SK-N-SH (cell line): ENCODE measurements around the gene MTTP.

Experiments
- CTCF ChIP-seq: fragments of 200-600 bp; sonication (generic); IDR thresholded peaks from 2 replicates; pipeline ENCODE4 v1.6.1; 2017; ENCODE audit warnings: antibody characterized with exemption, mild to moderate bottlenecking, moderate library complexity
- ELF1 ChIP-seq: IDR thresholded peaks from 2 replicates; pipeline ENCODE4 v1.4.0; 2012
- EP300 ChIP-seq, 2 experiments: IDR thresholded peaks; 2 replicates each; pipeline versions ENCODE4 v1.4.0 to v1.6.1; 2012; ENCODE audit warnings: borderline replicate concordance in 1 of 2, low read depth in 1 of 2, low read length in 1 of 2
- FOSL2 ChIP-seq: IDR thresholded peaks from 2 replicates; pipeline ENCODE4 v1.4.0; 2012; ENCODE audit warnings: low read depth, mild to moderate bottlenecking, moderate library complexity, borderline replicate concordance
- GABPA ChIP-seq: IDR thresholded peaks from 2 replicates; pipeline ENCODE4 v1.4.0; 2012; ENCODE audit warnings: low read depth, mild to moderate bottlenecking
- MAX ChIP-seq: IDR thresholded peaks from 2 replicates; pipeline ENCODE4 v1.4.0; 2012; ENCODE audit warnings: low read depth
- POLR2AphosphoS5 ChIP-seq: IDR thresholded peaks from 2 replicates; pipeline ENCODE4 v1.6.1; 2012; ENCODE audit warnings: low read depth, low read length
- SMC3 ChIP-seq: IDR thresholded peaks from 2 replicates; pipeline ENCODE4 v1.6.1; 2012; ENCODE audit warnings: low read depth, low read length, improper control_type of control experiment
- TF ChIP-seq, protein P1 (sequence below): IDR thresholded peaks from 2 replicates; pipeline ENCODE4 v1.4.0; 2012; ENCODE audit warnings: low read depth, borderline replicate concordance
- TF ChIP-seq, protein P2 (sequence below): IDR thresholded peaks from 2 replicates; pipeline ENCODE4 v1.6.1; 2012; ENCODE audit warnings: mild to moderate bottlenecking, low read depth, low read length, moderate library complexity
- TF ChIP-seq, protein P3 (sequence below): fragments of 150-350 bp; IDR thresholded peaks from 2 replicates; pipeline ENCODE4 v1.6.1; 2017; ENCODE audit warnings: antibody characterized with exemption, low read length, low read depth, borderline replicate concordance

GRCh38 chr4:99670409-99671073 lies 95.9 kb downstream of the MTTP start:
- TF ChIP-seq EP300 (IDR thresholded peaks at IDR 0.05; ENCODE audit: borderline replicate concordance in 1 of 2, low read depth in 1 of 2, low read length in 1 of 2) (no peak), CTCF (no peak), FOSL2 (no peak), POLR2AphosphoS5 (no peak), ELF1 (no peak), MAX (no peak), SMC3 (no peak), GABPA (no peak)
- TF ChIP-seq, protein P1, sequence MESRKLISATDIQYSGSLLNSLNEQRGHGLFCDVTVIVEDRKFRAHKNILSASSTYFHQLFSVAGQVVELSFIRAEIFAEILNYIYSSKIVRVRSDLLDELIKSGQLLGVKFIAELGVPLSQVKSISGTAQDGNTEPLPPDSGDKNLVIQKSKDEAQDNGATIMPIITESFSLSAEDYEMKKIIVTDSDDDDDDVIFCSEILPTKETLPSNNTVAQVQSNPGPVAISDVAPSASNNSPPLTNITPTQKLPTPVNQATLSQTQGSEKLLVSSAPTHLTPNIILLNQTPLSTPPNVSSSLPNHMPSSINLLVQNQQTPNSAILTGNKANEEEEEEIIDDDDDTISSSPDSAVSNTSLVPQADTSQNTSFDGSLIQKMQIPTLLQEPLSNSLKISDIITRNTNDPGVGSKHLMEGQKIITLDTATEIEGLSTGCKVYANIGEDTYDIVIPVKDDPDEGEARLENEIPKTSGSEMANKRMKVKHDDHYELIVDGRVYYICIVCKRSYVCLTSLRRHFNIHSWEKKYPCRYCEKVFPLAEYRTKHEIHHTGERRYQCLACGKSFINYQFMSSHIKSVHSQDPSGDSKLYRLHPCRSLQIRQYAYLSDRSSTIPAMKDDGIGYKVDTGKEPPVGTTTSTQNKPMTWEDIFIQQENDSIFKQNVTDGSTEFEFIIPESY: no peak
- TF ChIP-seq, protein P2, sequence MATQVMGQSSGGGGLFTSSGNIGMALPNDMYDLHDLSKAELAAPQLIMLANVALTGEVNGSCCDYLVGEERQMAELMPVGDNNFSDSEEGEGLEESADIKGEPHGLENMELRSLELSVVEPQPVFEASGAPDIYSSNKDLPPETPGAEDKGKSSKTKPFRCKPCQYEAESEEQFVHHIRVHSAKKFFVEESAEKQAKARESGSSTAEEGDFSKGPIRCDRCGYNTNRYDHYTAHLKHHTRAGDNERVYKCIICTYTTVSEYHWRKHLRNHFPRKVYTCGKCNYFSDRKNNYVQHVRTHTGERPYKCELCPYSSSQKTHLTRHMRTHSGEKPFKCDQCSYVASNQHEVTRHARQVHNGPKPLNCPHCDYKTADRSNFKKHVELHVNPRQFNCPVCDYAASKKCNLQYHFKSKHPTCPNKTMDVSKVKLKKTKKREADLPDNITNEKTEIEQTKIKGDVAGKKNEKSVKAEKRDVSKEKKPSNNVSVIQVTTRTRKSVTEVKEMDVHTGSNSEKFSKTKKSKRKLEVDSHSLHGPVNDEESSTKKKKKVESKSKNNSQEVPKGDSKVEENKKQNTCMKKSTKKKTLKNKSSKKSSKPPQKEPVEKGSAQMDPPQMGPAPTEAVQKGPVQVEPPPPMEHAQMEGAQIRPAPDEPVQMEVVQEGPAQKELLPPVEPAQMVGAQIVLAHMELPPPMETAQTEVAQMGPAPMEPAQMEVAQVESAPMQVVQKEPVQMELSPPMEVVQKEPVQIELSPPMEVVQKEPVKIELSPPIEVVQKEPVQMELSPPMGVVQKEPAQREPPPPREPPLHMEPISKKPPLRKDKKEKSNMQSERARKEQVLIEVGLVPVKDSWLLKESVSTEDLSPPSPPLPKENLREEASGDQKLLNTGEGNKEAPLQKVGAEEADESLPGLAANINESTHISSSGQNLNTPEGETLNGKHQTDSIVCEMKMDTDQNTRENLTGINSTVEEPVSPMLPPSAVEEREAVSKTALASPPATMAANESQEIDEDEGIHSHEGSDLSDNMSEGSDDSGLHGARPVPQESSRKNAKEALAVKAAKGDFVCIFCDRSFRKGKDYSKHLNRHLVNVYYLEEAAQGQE: no peak
- TF ChIP-seq, protein P3, sequence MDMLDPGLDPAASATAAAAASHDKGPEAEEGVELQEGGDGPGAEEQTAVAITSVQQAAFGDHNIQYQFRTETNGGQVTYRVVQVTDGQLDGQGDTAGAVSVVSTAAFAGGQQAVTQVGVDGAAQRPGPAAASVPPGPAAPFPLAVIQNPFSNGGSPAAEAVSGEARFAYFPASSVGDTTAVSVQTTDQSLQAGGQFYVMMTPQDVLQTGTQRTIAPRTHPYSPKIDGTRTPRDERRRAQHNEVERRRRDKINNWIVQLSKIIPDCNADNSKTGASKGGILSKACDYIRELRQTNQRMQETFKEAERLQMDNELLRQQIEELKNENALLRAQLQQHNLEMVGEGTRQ: no peak
